OCI-M2 (cell line): Measurements from ENCODE around the gene PABPN1L.
"Not testable (repeated sequence)": the region's sequence is repeated elsewhere in the genome, so short reads cannot be mapped to it uniquely, and the experiment has no call there.

Experiments
- DNase-seq: peaks from one replicate; lab custom pipeline; 2025; ENCODE audit not compliant: unreplicated experiment; lab: John Stamatoyannopoulos, UW

PABPN1L gene

GRCh38 chr16:88901718-88902337, 35.4 kb upstream of the PABPN1L start:
- no peak for DNase-seq

- DNase-seq = no peak
Measured at GRCh38 chr16:88900662-88901052, 34.2 kb upstream of the PABPN1L start.

GRCh38 chr16:88899901-88900661, 33.6 kb upstream of the PABPN1L start:
- no peak for DNase-seq

GRCh38 chr16:88897696-88898425, 31.4 kb upstream of the PABPN1L start:
- no peak for DNase-seq

GRCh38 chr16:88896238-88897070, 30.0 kb upstream of the PABPN1L start:
- no peak for DNase-seq

- no peak for DNase-seq
Measured at GRCh38 chr16:88895335-88895734, 28.9 kb upstream of the PABPN1L start.

- no peak for DNase-seq
Measured at GRCh38 chr16:88894681-88895300, 28.3 kb upstream of the PABPN1L start.

- DNase-seq = not testable (repeated sequence)
Measured at GRCh38 chr16:88894266-88894665, 27.8 kb upstream of the PABPN1L start.

GRCh38 chr16:88893127-88893968, 26.9 kb upstream of the PABPN1L start:
- DNase-seq = no peak

- DNase-seq = no peak
Measured at GRCh38 chr16:88892065-88892464, 25.6 kb upstream of the PABPN1L start.

- DNase-seq = no peak
Measured at GRCh38 chr16:88891083-88891482, 24.6 kb upstream of the PABPN1L start.

- not testable (repeated sequence) for DNase-seq
Measured at GRCh38 chr16:88889702-88890352, 23.4 kb upstream of the PABPN1L start.

- no peak for DNase-seq
Measured at GRCh38 chr16:88888461-88889387, 22.3 kb upstream of the PABPN1L start.

GRCh38 chr16:88888057-88888456, 21.6 kb upstream of the PABPN1L start:
- DNase-seq = no peak

- no peak for DNase-seq
Measured at GRCh38 chr16:88886845-88887521, 20.5 kb upstream of the PABPN1L start.

GRCh38 chr16:88886420-88886844, 20.0 kb upstream of the PABPN1L start:
- no peak for DNase-seq

- no peak for DNase-seq
Measured at GRCh38 chr16:88885693-88886280, 19.3 kb upstream of the PABPN1L start.
